ENCODE measurements around the gene SHROOM4. TPM values are rescaled to one million over a fixed set of nuclear protein-coding genes. Genes with fewer than 3 reads are reported as not detected.

Gene SHROOM4
- total RNA-seq, 1 experiment from 2014 or later: not detected

DNA sequence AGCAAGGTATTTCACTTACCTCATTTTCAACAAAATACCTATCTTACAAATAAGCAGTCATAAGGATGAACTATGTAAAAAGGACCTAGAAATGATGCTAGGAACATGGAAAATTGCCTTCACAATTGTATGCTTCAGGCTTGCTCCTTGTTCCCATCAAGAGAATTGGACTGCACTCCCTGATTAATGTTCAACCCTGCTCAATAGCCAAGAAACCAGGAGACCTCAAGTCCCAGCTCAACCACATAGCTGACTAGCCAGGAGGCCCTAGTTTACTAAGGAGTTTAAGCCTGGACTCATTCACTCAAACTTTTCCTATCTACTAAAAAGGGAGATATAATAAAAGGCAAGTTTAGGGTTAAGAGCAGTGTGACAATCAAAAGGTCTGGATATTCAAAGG is 196.8 kb downstream of the SHROOM4 start:
- H3K27me3 Mint-ChIP-seq (ENCODE audit: insufficient read depth, unreplicated experiment): peaks cover 82% of the 10 kb centered on the region
- CTCF ChIA-PET: interaction anchor here (0.5 kb wide), 1 partner anchor 8 kb away, joined by 4 read pairs; no protein-coding TSS in a partner anchor

DNA sequence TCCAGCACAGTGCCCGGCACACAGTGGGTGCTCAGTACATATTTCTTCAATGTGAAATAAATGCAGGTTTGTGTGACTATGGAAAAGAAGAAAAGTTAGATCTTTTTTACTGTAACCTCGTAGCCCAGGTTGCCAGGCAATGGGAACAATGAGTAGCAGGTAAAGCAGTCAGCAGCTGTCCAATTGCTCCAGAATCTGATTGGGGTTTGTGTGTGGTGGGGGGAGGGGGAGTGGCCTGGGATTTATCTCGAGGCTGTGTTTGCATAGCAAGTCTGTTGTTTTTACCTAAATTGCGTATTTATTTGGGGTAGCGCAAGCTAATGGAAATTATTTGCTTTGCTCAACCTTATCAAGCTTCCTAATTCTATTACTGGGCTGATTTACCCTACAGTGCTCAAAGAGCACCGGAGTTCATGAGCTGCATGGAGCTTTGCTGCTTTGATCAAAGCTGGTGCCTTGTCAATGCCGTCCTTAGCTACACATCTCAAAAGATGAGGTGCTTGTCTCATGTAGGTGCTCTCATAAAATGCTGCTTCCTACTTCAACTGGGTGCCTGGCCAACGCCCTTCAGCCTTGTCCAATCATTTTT is 198.3 kb downstream of the SHROOM4 start:
- intact Hi-C loops (cut with micrococcal nuclease): no loop called here
- POLR2A ChIA-PET: no interaction called here
- H3K4me1 Mint-ChIP-seq (ENCODE audit: insufficient read depth, unreplicated experiment): no peaks in the 10 kb centered on the region
- H3K9me3 Mint-ChIP-seq (ENCODE audit: unreplicated experiment): peaks cover 7% of the 10 kb centered on the region
- no peak for DNase-seq (ENCODE audit: unreplicated experiment)
- no peak overlapping the region for H3K27ac Mint-ChIP-seq (ENCODE audit: low read depth, unreplicated experiment)
- CTCF ChIA-PET: no interaction called here
- H3K27me3 Mint-ChIP-seq (ENCODE audit: insufficient read depth, unreplicated experiment): peaks cover 67% of the 10 kb centered on the region
- BruUV-seq (replicated peaks): no TSS peak
- H3K4me3 Mint-ChIP-seq (ENCODE audit: unreplicated experiment): no peak overlapping the region
- TF ChIP-seq, protein P1, sequence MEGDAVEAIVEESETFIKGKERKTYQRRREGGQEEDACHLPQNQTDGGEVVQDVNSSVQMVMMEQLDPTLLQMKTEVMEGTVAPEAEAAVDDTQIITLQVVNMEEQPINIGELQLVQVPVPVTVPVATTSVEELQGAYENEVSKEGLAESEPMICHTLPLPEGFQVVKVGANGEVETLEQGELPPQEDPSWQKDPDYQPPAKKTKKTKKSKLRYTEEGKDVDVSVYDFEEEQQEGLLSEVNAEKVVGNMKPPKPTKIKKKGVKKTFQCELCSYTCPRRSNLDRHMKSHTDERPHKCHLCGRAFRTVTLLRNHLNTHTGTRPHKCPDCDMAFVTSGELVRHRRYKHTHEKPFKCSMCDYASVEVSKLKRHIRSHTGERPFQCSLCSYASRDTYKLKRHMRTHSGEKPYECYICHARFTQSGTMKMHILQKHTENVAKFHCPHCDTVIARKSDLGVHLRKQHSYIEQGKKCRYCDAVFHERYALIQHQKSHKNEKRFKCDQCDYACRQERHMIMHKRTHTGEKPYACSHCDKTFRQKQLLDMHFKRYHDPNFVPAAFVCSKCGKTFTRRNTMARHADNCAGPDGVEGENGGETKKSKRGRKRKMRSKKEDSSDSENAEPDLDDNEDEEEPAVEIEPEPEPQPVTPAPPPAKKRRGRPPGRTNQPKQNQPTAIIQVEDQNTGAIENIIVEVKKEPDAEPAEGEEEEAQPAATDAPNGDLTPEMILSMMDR (IDR thresholded peaks at IDR 0.05; ENCODE audit: unreplicated experiment): no peak
- peaks cover 10% of the 10 kb centered on the region for H3K36me3 Mint-ChIP-seq (ENCODE audit: insufficient read depth, unreplicated experiment)

More for the DNA sequence above, 196.8 kb downstream of the SHROOM4 start:
- H3K36me3 Mint-ChIP-seq (ENCODE audit: insufficient read depth, unreplicated experiment): peaks cover under 1% of the 10 kb centered on the region
- intact Hi-C loops (cut with micrococcal nuclease): no loop called here
- no TSS peak for BruUV-seq (replicated peaks)
- no peak for DNase-seq (ENCODE audit: unreplicated experiment)
- no peaks in the 10 kb centered on the region for H3K4me1 Mint-ChIP-seq (ENCODE audit: insufficient read depth, unreplicated experiment)
- POLR2A ChIA-PET: no interaction called here
- no peak overlapping the region for H3K4me3 Mint-ChIP-seq (ENCODE audit: unreplicated experiment)
- H3K9me3 Mint-ChIP-seq (ENCODE audit: unreplicated experiment): peaks cover 7% of the 10 kb centered on the region
- TF ChIP-seq, protein P1 (IDR thresholded peaks at IDR 0.05; ENCODE audit: unreplicated experiment): no peak
- no peak overlapping the region for H3K27ac Mint-ChIP-seq (ENCODE audit: low read depth, unreplicated experiment)

DNA sequence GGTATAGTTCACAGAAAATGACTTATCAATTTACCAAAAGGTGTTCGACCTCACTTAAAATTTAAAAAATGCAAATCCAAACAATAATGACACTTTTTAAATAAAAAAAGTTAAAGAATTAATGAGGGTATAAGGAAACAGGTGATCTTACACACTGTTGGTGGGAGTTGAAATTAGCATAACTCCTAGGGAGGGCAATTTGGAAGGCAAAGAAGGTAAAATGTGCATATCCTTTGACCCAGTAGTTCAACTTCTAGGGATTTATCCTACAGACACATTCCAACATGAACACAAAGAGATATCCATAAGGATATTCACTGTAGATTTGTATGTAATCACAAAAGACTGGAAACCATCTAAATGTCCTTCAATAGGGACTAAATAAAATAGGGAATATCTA is 199.5 kb downstream of the SHROOM4 start:
- no peaks in the 10 kb centered on the region for H3K4me1 Mint-ChIP-seq (ENCODE audit: insufficient read depth, unreplicated experiment)
- TF ChIP-seq, protein P1 (IDR thresholded peaks at IDR 0.05; ENCODE audit: unreplicated experiment): no peak
- peaks cover 7% of the 10 kb centered on the region for H3K9me3 Mint-ChIP-seq (ENCODE audit: unreplicated experiment)
- intact Hi-C loops (cut with micrococcal nuclease): no loop called here
- no peak overlapping the region for H3K4me3 Mint-ChIP-seq (ENCODE audit: unreplicated experiment)
- H3K36me3 Mint-ChIP-seq (ENCODE audit: insufficient read depth, unreplicated experiment): peaks cover 10% of the 10 kb centered on the region
- CTCF ChIA-PET: no interaction called here
- no TSS peak for BruUV-seq (replicated peaks)
- peaks cover 57% of the 10 kb centered on the region for H3K27me3 Mint-ChIP-seq (ENCODE audit: insufficient read depth, unreplicated experiment)
- DNase-seq (ENCODE audit: unreplicated experiment): no peak
- POLR2A ChIA-PET: no interaction called here
- no peak overlapping the region for H3K27ac Mint-ChIP-seq (ENCODE audit: low read depth, unreplicated experiment)

DNA sequence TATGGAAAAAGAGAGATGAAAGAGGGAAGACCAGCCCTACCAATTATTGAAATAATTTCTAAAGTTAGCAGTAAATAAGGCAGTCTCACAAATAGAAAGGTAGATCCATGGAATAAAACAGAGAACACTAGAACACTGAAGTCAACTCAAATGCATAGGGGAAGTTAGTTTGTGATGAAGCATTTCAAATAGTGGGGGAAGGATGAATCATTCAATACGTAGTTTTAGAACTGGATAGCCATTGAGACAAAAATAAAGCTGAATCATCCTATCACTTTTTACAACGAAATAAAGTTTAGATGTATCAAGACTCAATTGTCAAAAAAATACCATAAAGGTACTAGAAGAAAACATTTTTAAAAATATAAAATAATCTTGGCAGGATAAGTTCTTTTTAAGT is 200.1 kb downstream of the SHROOM4 start:
- intact Hi-C loops (cut with micrococcal nuclease): no loop called here
- Mint-ChIP-seq H3K27ac (ENCODE audit: low read depth, unreplicated experiment) (no peak overlapping the region), H3K4me3 (ENCODE audit: unreplicated experiment) (no peak overlapping the region), H3K27me3 (ENCODE audit: insufficient read depth, unreplicated experiment) (peaks cover 51% of the 10 kb centered on the region), H3K36me3 (ENCODE audit: insufficient read depth, unreplicated experiment) (peaks cover 10% of the 10 kb centered on the region), H3K4me1 (ENCODE audit: insufficient read depth, unreplicated experiment) (no peaks in the 10 kb centered on the region), H3K9me3 (ENCODE audit: unreplicated experiment) (peaks cover 7% of the 10 kb centered on the region)
- TF ChIP-seq, protein P1 (IDR thresholded peaks at IDR 0.05; ENCODE audit: unreplicated experiment): no peak
- BruUV-seq (replicated peaks): no TSS peak
- DNase-seq (ENCODE audit: unreplicated experiment): no peak
- ChIA-PET CTCF (no interaction called here), POLR2A (no interaction called here)
